OCI-LY7 (cell line): ENCODE results near the gene PXMP4. TPM values are rescaled to one million over a fixed set of nuclear protein-coding genes. Genes with fewer than 3 reads are reported as not detected.

Source experiments
- BruUV-seq: library from RNA; stranded (reverse); fragments of 400-500 nt; replicated peaks from 2 replicates; lab custom pipeline; 2021; lab: Mats Ljungman, UMichigan
- CTCF ChIA-PET: fragments of 300-600 bp; sonication (Branson Sonifier 250); formaldehyde crosslinking; loops from one replicate; lab custom pipeline; 2022; ENCODE audit warnings: antibody characterized with exemption; ENCODE audit not compliant: unreplicated experiment; lab: Charles Lee
- POLR2A ChIA-PET: fragments of 300-600 bp; sonication (Branson Sonifier 250); formaldehyde crosslinking; loops from one replicate; lab custom pipeline; 2022; ENCODE audit warnings: antibody characterized with exemption; lab: Charles Lee
- DNase-seq: peaks from one replicate; pipeline ENCODE4 v3.0.0-alpha.2; 2015; ENCODE audit warnings: low spot score
- H2AFZ ChIP-seq: fragments of 200-600 bp; sonication (generic), shearing (Covaris generic); 2 replicates; pipeline ENCODE4 v1.6.1; 2014; ENCODE audit warnings: mild to moderate bottlenecking, antibody characterized with exemption, low read length, moderate library complexity
- H3K27ac ChIP-seq: fragments of 200-600 bp; sonication (generic); 2 replicates; pipeline ENCODE4 v1.5.1; 2014; ENCODE audit warnings: mixed run types, low read depth, mild to moderate bottlenecking, moderate library complexity, low read length, inconsistent platforms; ENCODE audit not compliant: poor library complexity, severe bottlenecking
- H3K36me3 ChIP-seq: fragments of 200-600 bp; sonication (generic); 2 replicates; pipeline ENCODE4 v1.6.1; 2014; ENCODE audit warnings: mild to moderate bottlenecking, antibody characterized with exemption, low read length, moderate library complexity, mixed read lengths; ENCODE audit not compliant: insufficient read depth
- H3K4me1 ChIP-seq: fragments of 200-600 bp; sonication (generic); 2 replicates; pipeline ENCODE4 v1.5.1; 2014; ENCODE audit warnings: mild to moderate bottlenecking, low read length; ENCODE audit not compliant: insufficient read depth, poor library complexity, severe bottlenecking
- H3K4me2 ChIP-seq: fragments of 200-600 bp; sonication (generic); 2 replicates; pipeline ENCODE4 v1.6.1; 2014; ENCODE audit warnings: mild to moderate bottlenecking, low read length
- H3K4me3 ChIP-seq: fragments of 200-600 bp; sonication (generic); 2 replicates; pipeline ENCODE4 v1.5.1; 2014; ENCODE audit warnings: mild to moderate bottlenecking, low read depth, low read length; ENCODE audit not compliant: poor library complexity, severe bottlenecking
- H3K79me2 ChIP-seq: fragments of 200-600 bp; sonication (generic); 2 replicates; pipeline ENCODE4 v1.6.1; 2016; ENCODE audit warnings: low read depth, mild to moderate bottlenecking, low read length, moderate library complexity, mixed read lengths; ENCODE audit not compliant: insufficient read depth
- H3K9me2 ChIP-seq: fragments of 200-600 bp; sonication (generic); 2 replicates; pipeline ENCODE4 v1.6.1; 2016; ENCODE audit warnings: mild to moderate bottlenecking, low read length, mixed read lengths; ENCODE audit not compliant: insufficient read depth
- H3K9me3 ChIP-seq: fragments of 200-600 bp; sonication (generic); 2 replicates; pipeline ENCODE4 v1.6.1; 2014; ENCODE audit warnings: mild to moderate bottlenecking, mixed run types, low read length, mixed read lengths
- H4K20me1 ChIP-seq: fragments of 200-600 bp; sonication (generic); 2 replicates; pipeline ENCODE4 v1.6.1; 2014; ENCODE audit warnings: mild to moderate bottlenecking, antibody characterized with exemption, low read length, moderate library complexity, mixed read lengths; ENCODE audit not compliant: insufficient read depth
- CTCF ChIP-seq: fragments of 200-600 bp; sonication (generic); conservative IDR thresholded peaks from 2 replicates; pipeline ENCODE4 v1.5.1; 2014; ENCODE audit warnings: mild to moderate bottlenecking, antibody characterized with exemption, low read length, moderate library complexity, mixed read lengths
- EZH2phosphoT487 ChIP-seq: fragments of 200-600 bp; sonication (generic); IDR thresholded peaks from 2 replicates; pipeline ENCODE4 v1.6.1; 2018; ENCODE audit warnings: low read depth, borderline replicate concordance, mild to moderate bottlenecking, mixed run types, antibody characterized with exemption, low read length, moderate library complexity, mixed read lengths
- intact Hi-C: fragments of 100-400 bp; cut with micrococcal nuclease; formaldehyde crosslinking; loops from one replicate; pipeline ENCODE4 v1.10.0; 2022; ENCODE audit not compliant: unreplicated experiment
- total RNA-seq, 2 experiments: library from RNA; depleted of rRNA in 1 of 2; stranded (reverse); fragments of >200 nt in 1 of 2; shearing (Covaris generic) in 1 of 2; gene quantifications; 2 replicates each; pipeline ENCODE4 v1.2.3, GENCODE V29; 2014 to 2022

The PXMP4 gene
- total RNA-seq, 2 experiments from 2014 or later = 3.1 to 8.2 TPM

GRCh38 chr20:33676121-33676520 is 44.0 kb downstream of the PXMP4 start:
- no peak for DNase-seq
- Histone ChIP-seq H3K9me2 (no peaks in the 10 kb centered on the region), H3K27ac (peak overlapping the region; percentile 68), H3K36me3 (peaks cover 71% of the 10 kb centered on the region), H3K4me1 (peaks cover 63% of the 10 kb centered on the region), H2AFZ (no peak overlapping the region), H3K79me2 (peaks cover 37% of the 10 kb centered on the region), H3K4me2 (no peak overlapping the region), H4K20me1 (peaks cover 11% of the 10 kb centered on the region; the same call in 1 of the 2 replicates), H3K9me3 (no peaks in the 10 kb centered on the region), H3K4me3 (no peak overlapping the region)
- ChIA-PET CTCF (no interaction called here), POLR2A (no interaction called here)
- intact Hi-C loops = no loop called here
- TF ChIP-seq EZH2phosphoT487 (no peak), CTCF (no peak)
- no TSS peak for BruUV-seq

- CTCF ChIA-PET = no interaction called here
- peak overlapping the region; percentile 84 for H3K4me3 ChIP-seq
- peaks cover 70% of the 10 kb centered on the region for H3K36me3 ChIP-seq
- H3K4me1 ChIP-seq = peaks cover 59% of the 10 kb centered on the region
- peaks cover 3% of the 10 kb centered on the region; the same call in 1 of the 2 replicates for H4K20me1 ChIP-seq
- H2AFZ ChIP-seq = no peak overlapping the region
- intact Hi-C loops = loop anchor here (2.0 kb wide), 1 partner anchor 55 kb away; the partner anchor contains the start of gene ZNF341
- no peak for DNase-seq
- BruUV-seq = no TSS peak
- H3K79me2 ChIP-seq = peaks cover 30% of the 10 kb centered on the region; the same call in 1 of the 2 replicates
- H3K4me2 ChIP-seq = peak overlapping the region; percentile 94
- H3K9me2 ChIP-seq = no peaks in the 10 kb centered on the region
- TF ChIP-seq CTCF (no peak), EZH2phosphoT487 (no peak)
- peak overlapping the region; percentile 68 for H3K27ac ChIP-seq
- no peaks in the 10 kb centered on the region for H3K9me3 ChIP-seq
- POLR2A ChIA-PET = interaction anchor here (0.6 kb wide), 1 partner anchor 8 kb away, joined by 3 read pairs; no protein-coding TSS in a partner anchor
Observed at GRCh38 chr20:33675136-33675959, 44.8 kb downstream of the PXMP4 start.
